NAMALWA (cell line): ENCODE data around the gene MGAT3.

Experiments
- DNase-seq: peaks from one replicate; pipeline ENCODE4 v3.0.0-alpha.2; 2015; ENCODE audit warnings: low spot score

Gene MGAT3

GRCh38 chr22:39450258-39450955 lies 6.4 kb upstream of the MGAT3 start:
- DNase-seq = no peak

GRCh38 chr22:39452740-39453040 lies 4.1 kb upstream of the MGAT3 start:
- no peak for DNase-seq

GRCh38 chr22:39453765-39454378 lies 2.9 kb upstream of the MGAT3 start:
- no peak for DNase-seq

GRCh38 chr22:39454385-39454871 lies 2.4 kb upstream of the MGAT3 start:
- DNase-seq = no peak

GRCh38 chr22:39457198-39457555 lies 365 bp downstream of the MGAT3 start:
- DNase-seq = no peak

- no peak for DNase-seq
Measured at GRCh38 chr22:39457556-39458443, 988 bp downstream of the MGAT3 start.

- DNase-seq = no peak
Measured at GRCh38 chr22:39458444-39459083, 1.8 kb downstream of the MGAT3 start.

- no peak for DNase-seq
Measured at GRCh38 chr22:39459681-39460080, 2.9 kb downstream of the MGAT3 start.

GRCh38 chr22:39462443-39463221 lies 5.8 kb downstream of the MGAT3 start:
- DNase-seq = no peak

- no peak for DNase-seq
Measured at GRCh38 chr22:39463277-39463676, 6.5 kb downstream of the MGAT3 start.

- DNase-seq = no peak
Measured at GRCh38 chr22:39463931-39464390, 7.1 kb downstream of the MGAT3 start.

- no peak for DNase-seq
Measured at GRCh38 chr22:39466228-39467006, 9.6 kb downstream of the MGAT3 start.

GRCh38 chr22:39467390-39467895 lies 10.6 kb downstream of the MGAT3 start:
- no peak for DNase-seq

- DNase-seq = no peak
Measured at GRCh38 chr22:39468487-39469325, 11.9 kb downstream of the MGAT3 start.

GRCh38 chr22:39469326-39469680 lies 12.5 kb downstream of the MGAT3 start:
- DNase-seq = no peak

GRCh38 chr22:39469681-39470450 lies 13.1 kb downstream of the MGAT3 start:
- DNase-seq = no peak

- no peak for DNase-seq
Measured at GRCh38 chr22:39470451-39471291, 13.9 kb downstream of the MGAT3 start.
